HepG2 (cell line): ENCODE measurements around the gene SLC11A1. TPM values are rescaled to one million over a fixed set of nuclear protein-coding genes. Genes with fewer than 3 reads are reported as not detected.

Experiments
- ATAC-seq: fragments of 200-7000 bp; cut with Tn5 transposase; 3 replicates; pipeline ENCODE4 v1.9.1; 2020; ENCODE audit warnings: mild to moderate bottlenecking, moderate library complexity
- BruUV-seq: library from RNA; stranded (reverse); fragments of 400-500 nt; replicated peaks from 2 replicates; lab custom pipeline; 2021; lab: Mats Ljungman, UMichigan
- CTCF ChIA-PET: fragments of 300-600 bp; formaldehyde crosslinking; extraction: SDS; loops from one replicate; lab custom pipeline; 2021; ENCODE audit warnings: low total read pairs, inconsistent platforms, low intra/inter-chr PET ratio; lab: Yijun Ruan, JAX
- POLR2A ChIA-PET: fragments of 350-600 bp; sonication (Branson Sonifier 250); formaldehyde crosslinking; loops from one replicate; lab custom pipeline; 2020; ENCODE audit warnings: antibody characterized with exemption, inconsistent platforms; lab: Yijun Ruan, JAX
- DNase-seq: peaks from one replicate; pipeline ENCODE4 v3.0.0-alpha.2; 2015; ENCODE audit warnings: low spot score
- FAIRE-seq: peaks from 3 replicates; lab custom pipeline; 2011; peaks lifted over from hg19 to GRCh38; lab: Jason Lieb, UNC
- H2AFZ ChIP-seq: one replicate; pipeline ENCODE4 v1.6.1; 2011; ENCODE audit warnings: low read length, inconsistent platforms
- H3K27ac ChIP-seq: fragments of 300-600 bp; 3 replicates; pipeline ENCODE4 v1.8.0; 2011; ENCODE audit warnings: mixed run types, mild to moderate bottlenecking, mixed read lengths, low read length, inconsistent platforms; ENCODE audit not compliant: insufficient read depth; ENCODE audit errors: extremely low read length
- H3K27me3 ChIP-seq, 2 experiments: fragments of 200-600 bp in 1 of 2; 2 replicates in 1 of 2; 3 replicates in 1 of 2; pipeline versions ENCODE4 v1.6.0 to v1.8.0; 2011; ENCODE audit warnings: low read length in 2 of 2, mild to moderate bottlenecking in 2 of 2, moderate library complexity in 2 of 2, inconsistent platforms in 1 of 2; ENCODE audit not compliant: insufficient read depth in 2 of 2, control insufficient read depth in 1 of 2
- H3K36me3 ChIP-seq, 2 experiments: fragments of 200-600 bp in 1 of 2; replicated peaks in 1 of 2; 2 replicates in 1 of 2; 3 replicates in 1 of 2; pipeline versions ENCODE4 v1.5.1 to v1.8.0; 2011; ENCODE audit warnings: low read length in 2 of 2, inconsistent platforms in 1 of 2; ENCODE audit not compliant: insufficient read depth in 2 of 2, control insufficient read depth in 1 of 2
- H3K4me1 ChIP-seq: 2 replicates; pipeline ENCODE4 v1.5.1; 2012; ENCODE audit warnings: low read length, inconsistent platforms; ENCODE audit not compliant: insufficient read depth
- H3K4me2 ChIP-seq: 2 replicates; pipeline ENCODE4 v1.6.0; 2011; ENCODE audit warnings: low read depth, low read length, inconsistent platforms
- H3K4me3 ChIP-seq, 3 experiments: fragments of 200-600 bp in 1 of 3; sonication (generic), shearing (Covaris generic) in 1 of 3; replicated peaks in 1 of 3; 2 replicates each; pipeline ENCODE4 v1.5.1; 2011 to 2016; ENCODE audit warnings: low read length in 3 of 3, inconsistent platforms in 2 of 3, low read depth in 2 of 3, mild to moderate bottlenecking in 2 of 3, control low read depth in 1 of 3, mixed read lengths in 1 of 3; ENCODE audit not compliant: insufficient read depth in 1 of 3
- H3K79me2 ChIP-seq: one replicate; pipeline ENCODE4 v1.6.1; 2011; ENCODE audit warnings: low read length, inconsistent platforms; ENCODE audit not compliant: insufficient read depth
- H3K9ac ChIP-seq: 2 replicates; pipeline ENCODE4 v1.6.0; 2011; ENCODE audit warnings: mild to moderate bottlenecking, low read depth, low read length, inconsistent platforms; ENCODE audit not compliant: insufficient read depth
- H3K9me3 ChIP-seq: 2 replicates; pipeline ENCODE4 v1.5.1; 2012; ENCODE audit warnings: mild to moderate bottlenecking, low read length
- H4K20me1 ChIP-seq: 2 replicates; pipeline ENCODE4 v1.6.0; 2011; ENCODE audit warnings: inconsistent platforms, mild to moderate bottlenecking, low read length, moderate library complexity; ENCODE audit not compliant: insufficient read depth
- SATB2 ChIP-seq: sonication (generic); formaldehyde crosslinking; IDR thresholded peaks from 2 replicates; pipeline ENCODE4 v1.5.0; 2020; ENCODE audit warnings: missing genetic modification reagents
- ZNF24 ChIP-seq: fragments of 450-650 bp; IDR thresholded peaks from 2 replicates; pipeline ENCODE4 v1.6.1; 2017; ENCODE audit warnings: antibody characterized with exemption, mild to moderate bottlenecking
- ZNF34 ChIP-seq: sonication (generic); formaldehyde crosslinking; IDR thresholded peaks from 2 replicates; pipeline ENCODE4 v1.4.0; 2020; ENCODE audit warnings: mild to moderate bottlenecking, missing genetic modification reagents, borderline replicate concordance
- ZNF468 ChIP-seq: sonication (generic); formaldehyde crosslinking; IDR thresholded peaks from 2 replicates; pipeline ENCODE4 v1.8.0; 2022; ENCODE audit warnings: mild to moderate bottlenecking, moderate library complexity, missing genetic modification reagents
- ZNF496 ChIP-seq: sonication (generic); formaldehyde crosslinking; IDR thresholded peaks from 2 replicates; pipeline ENCODE4 v1.8.1; 2023; ENCODE audit warnings: mild to moderate bottlenecking, moderate library complexity, missing genetic modification reagents; ENCODE audit not compliant: insufficient replicate concordance
- WGBS: methylation state at CpG from one replicate; pipeline ENCODE4 v1.1.6; 2017; ENCODE audit warnings: low lambda C conversion rate; 5-methylcytosine and 5-hydroxymethylcytosine counted together
- in situ Hi-C: cut with HindIII; loops from 2 replicates; pipeline ENCODE4 v1.10.0; 2017; ENCODE audit warnings: low pct_unique_long_range_greater_than_20kb; ENCODE audit not compliant: extremely low pct_ligation_motif_present
- intact Hi-C: fragments of 100-400 bp; cut with micrococcal nuclease; formaldehyde crosslinking; loops from one replicate; pipeline ENCODE4 v1.10.0; 2022; ENCODE audit not compliant: unreplicated experiment
- polyA plus RNA-seq, 8 experiments: library from polyadenylated mRNA; depleted of rRNA in 3 of 8; stranded (reverse) in 7 of 8; unstranded in 1 of 8; fragments of >200 nt; fragmentation: Illumina TruSeq in 4 of 8; extraction: Trizol in 4 of 8; gene quantifications; 2 replicates each; pipeline versions ENCODE4 v1.2.1 to v1.2.3, GENCODE V29; 2011 to 2016; ENCODE audit warnings: low read depth in 4 of 8, missing spikeins in 1 of 8, mixed read lengths in 1 of 8; ENCODE audit not compliant: insufficient read depth in 1 of 8
- total RNA-seq, 5 experiments: library from RNA; depleted of rRNA; stranded (reverse); fragments of >200 nt; fragmentation: Illumina TruSeq; extraction: Trizol; gene quantifications; 2 replicates each; pipeline ENCODE4 v1.2.3, GENCODE V29; 2016; ENCODE audit warnings: low read depth in 1 of 5
- TF ChIP-seq, protein P1 (sequence below): sonication (generic); formaldehyde crosslinking; IDR thresholded peaks from 2 replicates; pipeline ENCODE4 v1.5.0; 2020; ENCODE audit warnings: missing genetic modification reagents
- TF ChIP-seq, protein P2 (sequence below): sonication (generic); formaldehyde crosslinking; IDR thresholded peaks from 2 replicates; pipeline ENCODE4 v1.5.1; 2020; ENCODE audit warnings: mild to moderate bottlenecking, missing genetic modification reagents, moderate library complexity

The SLC11A1 gene
- total and polyA plus RNA-seq, 2 of the 13 experiments (the other 11 are each of a cell fraction or from before 2014, with no cell fraction given), result 0.33 to 2.3 TPM

DNA sequence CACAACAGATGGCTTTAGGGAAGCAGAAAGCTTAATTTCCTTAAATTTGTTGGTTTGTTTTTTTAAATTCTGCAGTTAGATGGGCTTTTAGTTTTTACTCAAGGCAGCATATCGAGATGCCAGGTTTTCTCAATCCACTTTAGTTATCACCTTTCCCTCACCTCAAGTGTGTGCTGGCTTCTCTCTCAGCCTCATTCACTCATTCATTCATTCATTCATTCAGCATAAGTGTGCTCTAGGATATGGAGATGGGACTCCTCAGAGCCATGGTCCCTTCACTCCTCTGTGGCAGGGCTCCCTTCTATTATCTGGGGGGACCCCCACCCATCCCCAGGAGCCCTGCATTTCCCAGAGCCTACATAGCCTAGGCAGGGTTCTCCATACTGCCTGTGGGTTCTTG, 55.9 kb downstream of the SLC11A1 start:
- no peaks in the 10 kb centered on the region for H3K79me2 ChIP-seq
- H2AFZ ChIP-seq, result no peak overlapping the region
- WGBS, result 97% methylated on average over 1 of the region's 1 CpG
- intact Hi-C loops (no loop called here), in situ Hi-C loops (no loop called here)
- no peak for ATAC-seq
- no peak for FAIRE-seq
- peaks cover 29% of the 10 kb centered on the region for H3K4me1 ChIP-seq
- H4K20me1 ChIP-seq, result no peaks in the 10 kb centered on the region
- POLR2A ChIA-PET, result interaction anchor here (1.0 kb wide), 2 partner anchors 19 kb away, joined by 3 read pairs; partner anchors contain the start of gene VIL1
- H3K4me2 ChIP-seq, result no peak overlapping the region
- no peaks in the 10 kb centered on the region for H3K9me3 ChIP-seq
- H3K27me3 ChIP-seq, result no peaks in the 10 kb centered on the region
- BruUV-seq, result no TSS peak
- H3K4me3 ChIP-seq, result no peak overlapping the region
- TF ChIP-seq SATB2 (CRISPR knock-in tag) (no peak), ZNF34 (CRISPR knock-in tag) (no peak), ZNF496 (CRISPR knock-in tag) (no peak), ZNF24 (peak; percentile 81)
- TF ChIP-seq, protein P1, sequence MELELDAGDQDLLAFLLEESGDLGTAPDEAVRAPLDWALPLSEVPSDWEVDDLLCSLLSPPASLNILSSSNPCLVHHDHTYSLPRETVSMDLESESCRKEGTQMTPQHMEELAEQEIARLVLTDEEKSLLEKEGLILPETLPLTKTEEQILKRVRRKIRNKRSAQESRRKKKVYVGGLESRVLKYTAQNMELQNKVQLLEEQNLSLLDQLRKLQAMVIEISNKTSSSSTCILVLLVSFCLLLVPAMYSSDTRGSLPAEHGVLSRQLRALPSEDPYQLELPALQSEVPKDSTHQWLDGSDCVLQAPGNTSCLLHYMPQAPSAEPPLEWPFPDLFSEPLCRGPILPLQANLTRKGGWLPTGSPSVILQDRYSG, result no peak
- TF ChIP-seq, all 625 proteins: peak for 1
- DNase-seq, result no peak
- CTCF ChIA-PET, result no interaction called here
- peaks cover 37 to 81% of the 10 kb centered on the region in 2 experiments for H3K36me3 ChIP-seq
- no peak overlapping the region for H3K9ac ChIP-seq
- no peak overlapping the region for H3K27ac ChIP-seq

DNA sequence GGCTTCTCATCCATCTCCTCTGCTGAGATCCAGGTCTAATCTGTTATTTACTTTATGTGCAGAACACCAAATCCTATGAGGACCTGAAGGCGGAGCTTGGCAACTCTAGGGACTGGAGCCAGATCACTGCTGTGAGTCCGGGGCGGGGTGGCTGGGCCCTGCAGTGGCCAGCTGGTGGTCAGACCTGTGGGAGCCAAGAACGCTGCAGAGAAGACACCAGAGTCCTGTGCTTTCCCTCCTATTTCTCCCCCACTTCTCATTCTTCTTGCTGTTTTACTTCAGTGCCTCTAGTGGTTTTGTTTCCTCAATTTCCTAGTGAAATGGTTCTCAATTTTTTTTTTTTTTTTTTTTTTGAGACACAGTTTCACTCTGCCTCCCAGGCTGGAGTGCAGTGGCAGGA, 56.5 kb downstream of the SLC11A1 start:
- FAIRE-seq, result no peak
- Histone ChIP-seq H3K27ac (no peak overlapping the region), H4K20me1 (no peaks in the 10 kb centered on the region), H2AFZ (no peak overlapping the region), H3K4me3 (no peak overlapping the region), H3K4me1 (peaks cover 35% of the 10 kb centered on the region), H3K36me3 (peaks cover 41 to 86% of the 10 kb centered on the region in 2 experiments), H3K9ac (no peak overlapping the region), H3K4me2 (no peak overlapping the region), H3K79me2 (no peaks in the 10 kb centered on the region), H3K27me3 (no peaks in the 10 kb centered on the region), H3K9me3 (no peaks in the 10 kb centered on the region)
- ATAC-seq, result no peak
- WGBS, result 93% methylated on average over 4 of the region's 4 CpGs
- TF ChIP-seq ZNF468 (CRISPR knock-in tag), result no peak
- TF ChIP-seq, protein P2, sequence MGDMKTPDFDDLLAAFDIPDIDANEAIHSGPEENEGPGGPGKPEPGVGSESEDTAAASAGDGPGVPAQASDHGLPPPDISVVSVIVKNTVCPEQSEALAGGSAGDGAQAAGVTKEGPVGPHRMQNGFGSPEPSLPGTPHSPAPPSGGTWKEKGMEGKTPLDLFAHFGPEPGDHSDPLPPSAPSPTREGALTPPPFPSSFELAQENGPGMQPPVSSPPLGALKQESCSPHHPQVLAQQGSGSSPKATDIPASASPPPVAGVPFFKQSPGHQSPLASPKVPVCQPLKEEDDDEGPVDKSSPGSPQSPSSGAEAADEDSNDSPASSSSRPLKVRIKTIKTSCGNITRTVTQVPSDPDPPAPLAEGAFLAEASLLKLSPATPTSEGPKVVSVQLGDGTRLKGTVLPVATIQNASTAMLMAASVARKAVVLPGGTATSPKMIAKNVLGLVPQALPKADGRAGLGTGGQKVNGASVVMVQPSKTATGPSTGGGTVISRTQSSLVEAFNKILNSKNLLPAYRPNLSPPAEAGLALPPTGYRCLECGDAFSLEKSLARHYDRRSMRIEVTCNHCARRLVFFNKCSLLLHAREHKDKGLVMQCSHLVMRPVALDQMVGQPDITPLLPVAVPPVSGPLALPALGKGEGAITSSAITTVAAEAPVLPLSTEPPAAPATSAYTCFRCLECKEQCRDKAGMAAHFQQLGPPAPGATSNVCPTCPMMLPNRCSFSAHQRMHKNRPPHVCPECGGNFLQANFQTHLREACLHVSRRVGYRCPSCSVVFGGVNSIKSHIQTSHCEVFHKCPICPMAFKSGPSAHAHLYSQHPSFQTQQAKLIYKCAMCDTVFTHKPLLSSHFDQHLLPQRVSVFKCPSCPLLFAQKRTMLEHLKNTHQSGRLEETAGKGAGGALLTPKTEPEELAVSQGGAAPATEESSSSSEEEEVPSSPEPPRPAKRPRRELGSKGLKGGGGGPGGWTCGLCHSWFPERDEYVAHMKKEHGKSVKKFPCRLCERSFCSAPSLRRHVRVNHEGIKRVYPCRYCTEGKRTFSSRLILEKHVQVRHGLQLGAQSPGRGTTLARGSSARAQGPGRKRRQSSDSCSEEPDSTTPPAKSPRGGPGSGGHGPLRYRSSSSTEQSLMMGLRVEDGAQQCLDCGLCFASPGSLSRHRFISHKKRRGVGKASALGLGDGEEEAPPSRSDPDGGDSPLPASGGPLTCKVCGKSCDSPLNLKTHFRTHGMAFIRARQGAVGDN (CRISPR knock-in tag), result peak; percentile 19; the same call in 1 of the 2 replicates
- ChIA-PET CTCF (no interaction called here), POLR2A (interaction anchor here (0.7 to 1.0 kb wide), 2 partner anchors 19 to 20 kb away, joined by 3 read pairs; partner anchors contain the start of gene VIL1)
- no peak for DNase-seq
- in situ Hi-C loops (no loop called here), intact Hi-C loops (no loop called here)
- no TSS peak for BruUV-seq
